HG03354 (cell line): Measurements from ENCODE around the gene AP1AR.

Experiments used
- ATAC-seq: cut with Tn5 transposase; IDR thresholded peaks from one replicate; pipeline ENCODE4 v1.9.1; 2021; ENCODE audit warnings: mild to moderate bottlenecking; ENCODE audit not compliant: unreplicated experiment, poor library complexity, severe bottlenecking

Gene AP1AR

DNA sequence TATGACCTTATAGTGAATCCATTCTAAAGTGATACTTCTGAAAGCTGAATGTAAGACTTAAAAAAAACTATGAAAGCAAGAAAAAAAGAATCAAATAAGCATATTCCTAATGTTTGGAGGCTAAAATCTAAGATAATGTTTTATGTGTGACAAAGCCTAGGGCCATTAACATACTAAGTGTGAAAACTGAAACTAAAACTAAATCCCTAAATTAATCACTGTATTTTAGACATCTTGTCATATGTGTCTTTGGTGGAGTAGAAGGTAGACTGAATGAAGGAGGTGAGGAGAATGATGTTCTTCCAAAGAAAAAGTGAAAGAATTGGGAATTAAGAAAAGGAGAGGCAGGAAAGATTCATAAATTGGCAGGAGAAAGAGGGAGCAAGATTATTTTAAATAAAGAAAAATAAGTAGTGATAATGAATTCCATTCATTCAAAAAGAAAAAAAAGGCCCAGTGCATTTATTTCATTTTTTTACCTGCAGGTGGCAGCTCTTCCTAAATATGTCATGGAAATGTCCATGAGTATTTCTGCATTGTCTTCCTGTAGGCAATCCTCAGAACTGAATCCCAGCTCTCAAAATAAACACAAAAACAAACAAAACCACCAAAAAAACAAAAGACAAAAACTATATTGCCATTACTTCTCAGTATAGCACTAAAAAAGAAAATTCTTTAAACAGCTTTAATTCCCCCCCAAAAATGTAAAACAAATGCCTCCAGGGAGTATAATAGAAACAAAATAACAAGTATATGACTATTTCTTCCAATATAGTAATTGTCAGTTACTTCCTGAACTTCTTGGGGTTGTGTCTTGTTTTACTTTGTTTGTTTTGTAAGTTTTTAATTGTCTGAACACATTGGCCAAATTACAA is 17.0 kb upstream of the AP1AR start:
- peak; percentile 53 for ATAC-seq

- ATAC-seq = no peak
Observed at GRCh38 chr4:112219826-112220366, 11.7 kb upstream of the AP1AR start.

GRCh38 chr4:112222219-112222955 is 9.2 kb upstream of the AP1AR start:
- no peak for ATAC-seq

DNA sequence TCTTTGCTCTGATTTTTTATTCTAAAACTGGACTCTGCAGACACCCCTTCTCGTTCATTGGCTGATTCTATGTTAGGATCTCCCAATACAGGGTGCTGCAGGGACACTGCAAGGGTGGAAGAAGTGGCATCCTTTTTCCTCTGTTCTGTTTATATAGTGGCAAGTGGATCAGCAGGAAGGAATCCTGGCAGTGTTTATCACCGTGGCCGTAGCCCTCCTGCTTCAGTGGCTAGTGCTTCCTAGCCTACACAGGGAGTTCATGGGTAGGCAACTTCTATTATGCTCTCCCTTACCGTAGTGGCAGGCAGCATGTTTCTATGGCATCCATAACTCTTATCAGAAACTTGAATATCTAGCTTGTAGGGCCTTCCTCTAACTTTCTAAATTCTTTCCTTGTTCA is 6.4 kb upstream of the AP1AR start:
- ATAC-seq = no peak

DNA sequence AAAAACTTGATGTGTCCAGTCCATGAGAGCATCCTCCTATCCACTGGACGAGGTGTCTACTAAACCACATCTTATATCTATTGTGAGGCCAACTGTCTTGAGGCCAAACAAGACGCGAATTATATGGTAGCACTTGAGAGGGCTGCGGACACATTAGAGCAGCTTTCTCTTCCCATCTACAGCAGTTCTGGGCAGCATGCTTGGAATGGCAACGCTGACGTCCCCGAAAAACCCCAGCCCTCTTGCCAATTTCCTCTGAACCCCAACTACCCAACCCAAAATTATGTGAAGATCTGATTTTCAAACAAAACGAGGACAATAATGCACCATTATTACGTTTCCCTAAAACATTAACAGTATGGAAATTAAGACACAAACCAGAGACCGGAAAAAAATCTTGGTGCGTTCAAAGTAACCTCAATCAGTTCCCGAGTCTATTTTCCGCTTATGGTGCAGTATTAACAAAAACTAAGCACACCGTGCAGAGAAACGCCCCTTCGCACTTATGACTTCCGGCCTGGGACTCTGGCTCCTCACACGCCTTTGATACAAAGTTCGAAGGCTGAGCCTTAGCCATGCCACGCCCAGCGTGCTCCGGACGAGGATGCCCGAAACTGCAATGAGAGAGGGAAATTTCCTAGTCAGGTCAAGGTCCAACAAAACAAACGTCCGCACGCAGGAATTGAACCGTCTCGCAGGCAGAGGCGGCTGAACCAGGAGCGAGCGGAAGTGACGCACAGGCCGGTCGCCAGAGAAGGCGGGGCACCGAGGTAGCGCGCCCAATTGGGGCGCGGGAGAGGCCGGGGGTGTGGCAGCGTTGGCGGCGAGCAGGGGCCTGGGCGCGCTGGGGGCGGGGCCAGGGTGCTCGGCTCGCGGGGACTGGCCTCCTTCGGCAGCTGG is 458 bp upstream of the AP1AR start:
- ATAC-seq = peak; percentile 89

- ATAC-seq = no peak
Observed at GRCh38 chr4:112234952-112235609, 3.5 kb downstream of the AP1AR start.

DNA sequence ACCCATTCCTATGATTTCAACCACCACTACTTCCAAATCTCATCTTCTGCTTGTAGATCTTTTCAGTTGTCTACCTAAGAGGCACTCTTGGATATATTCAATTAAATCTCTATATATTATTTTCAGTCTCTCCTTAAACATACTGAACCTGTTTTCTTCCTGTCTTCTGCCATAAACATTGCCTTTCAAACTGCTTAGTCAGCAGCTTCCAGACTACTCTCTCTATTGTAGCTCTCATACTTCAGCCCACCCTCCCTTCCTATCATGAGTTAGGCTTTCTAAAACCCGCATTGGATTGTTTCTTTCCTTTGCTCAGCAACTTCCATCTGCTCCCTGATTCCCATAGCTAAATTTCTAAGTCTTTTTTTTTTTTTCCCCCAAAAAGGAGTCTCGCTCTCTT is 4.5 kb downstream of the AP1AR start:
- no peak for ATAC-seq

DNA sequence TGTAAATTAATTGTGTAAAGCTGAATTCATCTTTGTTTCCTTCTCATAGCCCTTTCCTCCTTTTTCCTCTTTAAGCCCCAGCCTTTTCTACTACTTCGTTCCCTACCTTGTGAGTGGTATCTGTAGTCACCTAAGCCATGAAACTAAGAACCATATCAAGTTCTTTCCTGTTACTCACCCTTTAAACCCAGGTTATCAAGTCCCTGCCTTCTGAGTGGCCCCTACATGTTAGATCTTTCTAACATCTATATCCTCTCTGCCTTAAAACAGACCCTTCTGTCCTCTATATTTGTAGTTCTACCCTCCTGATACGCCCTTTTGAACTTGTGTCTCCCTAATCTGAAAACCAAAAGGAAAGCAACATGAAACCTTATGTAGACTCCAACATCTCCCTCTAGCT is 7.2 kb downstream of the AP1AR start:
- ATAC-seq = no peak

GRCh38 chr4:112245383-112245782 is 13.8 kb downstream of the AP1AR start:
- no peak for ATAC-seq

GRCh38 chr4:112247021-112247420 is 15.4 kb downstream of the AP1AR start:
- ATAC-seq = no peak

DNA sequence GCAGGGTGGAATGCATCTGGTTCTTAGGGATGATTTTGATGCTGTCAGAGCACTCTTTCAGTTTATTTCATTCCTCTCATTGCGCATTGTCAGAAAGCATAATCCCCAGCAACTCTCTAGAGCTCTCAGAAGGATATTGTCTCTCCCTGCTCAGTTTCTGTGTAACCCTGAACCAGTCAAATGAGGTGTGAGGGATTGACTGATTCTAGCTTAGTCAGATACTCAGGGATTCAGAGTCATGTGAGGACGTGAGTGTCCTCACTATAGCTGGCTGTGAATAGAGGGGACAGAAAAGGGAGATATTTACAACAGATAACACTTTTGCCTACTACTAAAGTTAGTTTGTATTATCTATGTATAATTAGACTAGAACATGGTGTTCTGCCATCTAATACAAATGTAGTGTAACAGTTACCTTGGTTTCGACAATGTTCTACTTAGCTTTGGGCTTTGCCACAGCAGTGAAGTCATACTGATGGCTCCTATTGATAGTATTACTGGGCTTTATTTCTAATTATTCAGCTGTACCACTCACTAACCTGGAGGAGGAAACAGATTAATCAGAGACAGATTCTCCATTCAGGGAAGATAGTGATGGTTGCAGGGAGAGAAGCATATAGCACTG is 19.5 kb downstream of the AP1AR start:
- no peak for ATAC-seq

DNA sequence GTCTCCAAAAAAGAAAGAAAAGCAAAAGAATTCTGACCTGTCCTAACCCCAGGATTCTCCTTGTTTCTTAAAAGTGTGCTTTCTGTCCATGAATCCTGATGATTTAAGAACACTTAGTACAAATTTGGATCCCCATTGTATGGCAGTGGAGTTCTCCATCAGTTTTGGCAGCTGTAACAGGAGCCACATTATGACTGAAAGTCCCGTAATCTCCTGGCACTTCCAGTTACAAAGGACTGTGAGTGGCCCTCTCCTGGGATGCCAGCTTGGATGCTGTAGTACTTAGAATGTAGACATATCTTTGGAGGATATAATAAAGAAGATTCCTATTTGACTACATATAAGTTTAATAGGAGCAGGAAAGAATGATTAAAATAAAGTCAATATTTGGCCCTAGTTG is 20.6 kb downstream of the AP1AR start:
- no peak for ATAC-seq

GRCh38 chr4:112253382-112254000 is 21.9 kb downstream of the AP1AR start:
- peak; percentile 85 for ATAC-seq

GRCh38 chr4:112257098-112257497 is 25.5 kb downstream of the AP1AR start:
- ATAC-seq = no peak

GRCh38 chr4:112266823-112267222 is 35.2 kb downstream of the AP1AR start:
- ATAC-seq = no peak

GRCh38 chr4:112270051-112270450 is 38.5 kb downstream of the AP1AR start:
- ATAC-seq = no peak

DNA sequence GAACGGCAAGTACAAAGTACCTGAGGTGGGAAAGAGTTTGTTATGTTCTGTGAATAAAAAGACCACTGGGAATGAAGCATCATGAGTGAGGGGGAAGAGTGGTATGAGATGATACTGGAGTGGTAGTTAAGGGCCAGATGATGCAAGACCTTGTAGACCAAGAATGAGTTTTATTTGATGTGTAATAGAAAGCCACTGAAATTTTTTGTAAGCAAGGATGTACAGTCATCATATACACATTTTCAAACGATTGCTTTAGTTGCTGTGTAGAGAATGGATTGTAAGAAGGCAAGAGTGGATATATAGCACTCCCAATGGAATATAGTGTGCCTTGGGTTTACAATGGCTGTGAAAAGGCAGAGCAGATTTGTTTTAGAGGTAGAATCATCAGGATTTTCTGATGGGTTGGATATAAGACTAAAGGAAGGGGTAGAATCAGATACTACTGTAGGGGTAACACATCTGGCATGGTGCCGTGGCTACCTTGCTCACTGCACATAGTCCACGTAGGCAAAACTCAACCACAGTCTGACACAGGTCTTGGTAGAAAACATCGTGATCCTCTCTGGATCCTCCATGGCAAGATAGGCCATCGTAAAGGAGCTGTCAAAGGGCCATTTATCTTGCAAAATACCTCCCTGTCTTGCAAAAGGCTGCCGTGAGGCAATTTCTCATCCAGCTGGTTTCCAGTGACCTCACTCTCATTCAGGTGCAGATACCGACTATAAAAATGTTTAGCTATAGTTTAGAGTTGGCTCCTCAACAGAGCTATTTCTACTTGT is 39.2 kb downstream of the AP1AR start:
- no peak for ATAC-seq

- no peak for ATAC-seq
Observed at GRCh38 chr4:112272292-112272691, 40.7 kb downstream of the AP1AR start.
